ENCODE results near the gene EP300. TPM values are rescaled to one million over a fixed set of nuclear protein-coding genes. Genes with fewer than 3 reads are reported as not detected.

EP300 gene
- total RNA-seq, 1 donor from 2014 or later: 47.7 TPM

GRCh38 chr22:41110968-41111367, 18.6 kb downstream of the EP300 start:
- no peak for TF ChIP-seq CTCF (IDR thresholded peaks at IDR 0.05)

GRCh38 chr22:41116342-41116741, 23.9 kb downstream of the EP300 start:
- intact Hi-C loops (cut with DNase I): no loop called here
- H3K4me1 ChIP-seq: peaks cover 0 to 9% of the 10 kb centered on the region in 2 donors
- no peaks in the 10 kb centered on the region for H3K9me3 ChIP-seq
- TF ChIP-seq CTCF (IDR thresholded peaks at IDR 0.05): no peak
- no peak overlapping the region for H3K4me3 ChIP-seq
- H3K27ac ChIP-seq: no peak overlapping the region
- H3K27me3 ChIP-seq: no peaks in the 10 kb centered on the region
- H3K36me3 ChIP-seq: peaks cover 13 to 19% of the 10 kb centered on the region in 2 donors
- DNase-seq (ENCODE audit: low spot score in 2 of 2): no peak

More at GRCh38 chr22:41110968-41111367, 18.6 kb downstream of the EP300 start:
- Histone ChIP-seq H3K27ac (no peak overlapping the region), H3K36me3 (peaks cover 2 to 14% of the 10 kb centered on the region in 2 donors), H3K4me3 (no peak overlapping the region), H3K9me3 (no peaks in the 10 kb centered on the region), H3K4me1 (peaks cover 0 to 11% of the 10 kb centered on the region in 2 donors), H3K27me3 (no peaks in the 10 kb centered on the region)
- no peak for DNase-seq (ENCODE audit: low spot score in 2 of 2)
- intact Hi-C loops (cut with DNase I): no loop called here

GRCh38 chr22:41117127-41117965, 25.0 kb downstream of the EP300 start:
- TF ChIP-seq CTCF (IDR thresholded peaks at IDR 0.05): no peak
- Histone ChIP-seq H3K27ac (no peak overlapping the region), H3K4me3 (no peak overlapping the region), H3K36me3 (peaks cover 13 to 16% of the 10 kb centered on the region in 2 donors), H3K9me3 (no peaks in the 10 kb centered on the region), H3K4me1 (peaks cover 0 to 9% of the 10 kb centered on the region in 2 donors), H3K27me3 (no peaks in the 10 kb centered on the region)
- intact Hi-C loops (cut with DNase I): no loop called here
- no peak for DNase-seq (ENCODE audit: low spot score in 2 of 2)

GRCh38 chr22:41123151-41123550, 30.8 kb downstream of the EP300 start:
- Histone ChIP-seq H3K9me3 (no peaks in the 10 kb centered on the region), H3K27ac (no peak overlapping the region), H3K4me1 (no peaks in the 10 kb centered on the region), H3K27me3 (no peaks in the 10 kb centered on the region), H3K36me3 (peaks cover 28 to 31% of the 10 kb centered on the region in 2 donors), H3K4me3 (no peak overlapping the region)
- DNase-seq (ENCODE audit: low spot score in 2 of 2): no peak
- intact Hi-C loops (cut with DNase I): no loop called here
- no peak for TF ChIP-seq CTCF (IDR thresholded peaks at IDR 0.05)

GRCh38 chr22:41124086-41124485, 31.7 kb downstream of the EP300 start:
- intact Hi-C loops (cut with DNase I): no loop called here
- Histone ChIP-seq H3K27ac (no peak overlapping the region), H3K27me3 (no peaks in the 10 kb centered on the region), H3K4me1 (no peaks in the 10 kb centered on the region), H3K4me3 (no peak overlapping the region), H3K36me3 (peaks cover 36 to 37% of the 10 kb centered on the region in 2 donors), H3K9me3 (no peaks in the 10 kb centered on the region)
- DNase-seq (ENCODE audit: low spot score in 2 of 2): no peak
- no peak for TF ChIP-seq CTCF (IDR thresholded peaks at IDR 0.05)
